Activated T-helper 2 cell treated with anti-CD3 and anti-CD28 coated beads, Interferon-gamma antibody, Interleukin-2, Interleukin-4, amounts not matched to agents 10 μg/mL and 5 μg/mL and 100 μg/mL, durations not matched to agents 14 hours and 24 hours and 36 hours (primary cell): ENCODE measurements around the gene NXPE3. TPM values are rescaled to one million over a fixed set of nuclear protein-coding genes. Genes with fewer than 3 reads are reported as not detected.
A peak's percentile ranks its signal among the peaks of the same experiment; 100 is the strongest.
"Not testable (repeated sequence)": the region's sequence is repeated elsewhere in the genome, so short reads cannot be mapped to it uniquely, and the experiment has no call there.

Experiments used
- DNase-seq: peaks from one replicate; pipeline ENCODE4 v3.0.0; 2021; ENCODE audit warnings: low spot score
- H3K27ac Mint-ChIP-seq: one replicate; pipeline ENCODE4 v1.8.0; 2021; ENCODE audit warnings: mixed read lengths
- H3K27me3 Mint-ChIP-seq: one replicate; pipeline ENCODE4 v1.8.0; 2021; ENCODE audit warnings: low read depth, mixed read lengths
- H3K36me3 Mint-ChIP-seq: one replicate; pipeline ENCODE4 v1.8.0; 2021; ENCODE audit warnings: low read depth, mixed read lengths
- H3K4me1 Mint-ChIP-seq: one replicate; pipeline ENCODE4 v1.8.0; 2021; ENCODE audit warnings: low read depth, mixed read lengths
- H3K4me3 Mint-ChIP-seq: one replicate; pipeline ENCODE4 v1.8.0; 2021; ENCODE audit warnings: low read depth, mild to moderate bottlenecking, moderate library complexity, mixed read lengths
- H3K9me3 Mint-ChIP-seq: one replicate; pipeline ENCODE4 v1.8.0; 2021; ENCODE audit warnings: mixed read lengths
- intact Hi-C: fragments of 100-400 bp; cut with micrococcal nuclease; formaldehyde crosslinking; loops from one replicate; pipeline ENCODE4 v1.15.1; 2023
- total RNA-seq: library from RNA; stranded (reverse); gene quantifications from 2 replicates; pipeline ENCODE4 v1.2.3, GENCODE V29; 2022

The NXPE3 gene
- total RNA-seq, 1 donor from 2014 or later = 18.1 TPM

- H3K4me1 Mint-ChIP-seq = peaks cover 46% of the 10 kb centered on the region
- no peaks in the 10 kb centered on the region for H3K27me3 Mint-ChIP-seq
- intact Hi-C loops = loop anchor here (5.0 kb wide), 3 partner anchors 35 to 60 kb away; no protein-coding TSS in a partner anchor
- no peak overlapping the region for H3K4me3 Mint-ChIP-seq
- H3K36me3 Mint-ChIP-seq = peaks cover 50% of the 10 kb centered on the region
- H3K9me3 Mint-ChIP-seq = no peaks in the 10 kb centered on the region
- peak overlapping the region; percentile 72 for H3K27ac Mint-ChIP-seq
- DNase-seq = no peak
Observed at GRCh38 chr3:101862416-101863165, 83.6 kb downstream of the NXPE3 start.

- H3K4me1 Mint-ChIP-seq = peaks cover 31% of the 10 kb centered on the region
- H3K9me3 Mint-ChIP-seq, H3K27me3 Mint-ChIP-seq, H3K4me3 Mint-ChIP-seq, H3K27ac Mint-ChIP-seq, DNase-seq: not testable (repeated sequence)
- H3K36me3 Mint-ChIP-seq = peaks cover 27% of the 10 kb centered on the region
- intact Hi-C loops = loop anchor here (5.0 kb wide), 3 partner anchors 37 to 57 kb away; no protein-coding TSS in a partner anchor
Observed at GRCh38 chr3:101864926-101865325, 85.9 kb downstream of the NXPE3 start.

GRCh38 chr3:101865751-101866509 is 86.9 kb downstream of the NXPE3 start:
- no peaks in the 10 kb centered on the region for H3K27me3 Mint-ChIP-seq
- no peaks in the 10 kb centered on the region for H3K9me3 Mint-ChIP-seq
- intact Hi-C loops = no loop called here

GRCh38 chr3:101867511-101867910 is 88.5 kb downstream of the NXPE3 start:
- intact Hi-C loops = no loop called here
- H3K27ac Mint-ChIP-seq = no peak overlapping the region
- peaks cover 4% of the 10 kb centered on the region for H3K27me3 Mint-ChIP-seq
- DNase-seq = no peak
- H3K4me1 Mint-ChIP-seq = peaks cover 15% of the 10 kb centered on the region
- H3K4me3 Mint-ChIP-seq = no peak overlapping the region
- H3K36me3 Mint-ChIP-seq = peaks cover 3% of the 10 kb centered on the region
- H3K9me3 Mint-ChIP-seq = no peaks in the 10 kb centered on the region

More at GRCh38 chr3:101865751-101866509, 86.9 kb downstream of the NXPE3 start:
- H3K4me3 Mint-ChIP-seq = no peak overlapping the region
- H3K36me3 Mint-ChIP-seq = peaks cover 19% of the 10 kb centered on the region
- peaks cover 30% of the 10 kb centered on the region for H3K4me1 Mint-ChIP-seq
- H3K27ac Mint-ChIP-seq = no peak overlapping the region
- DNase-seq = no peak

GRCh38 chr3:101867996-101868395 is 89.0 kb downstream of the NXPE3 start:
- no peak for DNase-seq
- Mint-ChIP-seq H3K36me3 (no peaks in the 10 kb centered on the region), H3K4me1 (peaks cover 11% of the 10 kb centered on the region), H3K27ac (no peak overlapping the region), H3K9me3 (no peaks in the 10 kb centered on the region), H3K27me3 (peaks cover 4% of the 10 kb centered on the region), H3K4me3 (no peak overlapping the region)
- intact Hi-C loops = no loop called here

- Mint-ChIP-seq H3K4me1 (peaks cover 8% of the 10 kb centered on the region), H3K36me3 (no peaks in the 10 kb centered on the region), H3K4me3 (no peak overlapping the region), H3K27ac (no peak overlapping the region), H3K9me3 (no peaks in the 10 kb centered on the region), H3K27me3 (peaks cover 4% of the 10 kb centered on the region)
- no peak for DNase-seq
- intact Hi-C loops = no loop called here
Observed at GRCh38 chr3:101868534-101869464, 89.8 kb downstream of the NXPE3 start.

GRCh38 chr3:101870138-101870537 is 91.1 kb downstream of the NXPE3 start:
- H3K4me3 Mint-ChIP-seq = no peak overlapping the region
- H3K36me3 Mint-ChIP-seq = no peaks in the 10 kb centered on the region
- H3K27ac Mint-ChIP-seq = no peak overlapping the region
- DNase-seq = no peak
- intact Hi-C loops = no loop called here
- H3K9me3 Mint-ChIP-seq = no peaks in the 10 kb centered on the region
- peaks cover 7% of the 10 kb centered on the region for H3K4me1 Mint-ChIP-seq
- H3K27me3 Mint-ChIP-seq = peaks cover 4% of the 10 kb centered on the region

- Mint-ChIP-seq H3K9me3 (no peaks in the 10 kb centered on the region), H3K36me3 (no peaks in the 10 kb centered on the region), H3K4me3 (no peak overlapping the region), H3K27me3 (peaks cover 8% of the 10 kb centered on the region), H3K4me1 (no peaks in the 10 kb centered on the region), H3K27ac (no peak overlapping the region)
- intact Hi-C loops = no loop called here
- no peak for DNase-seq
Observed at GRCh38 chr3:101873619-101874018, 94.6 kb downstream of the NXPE3 start.

- no peak overlapping the region for H3K27ac Mint-ChIP-seq
- H3K4me1 Mint-ChIP-seq = peaks cover 4% of the 10 kb centered on the region
- intact Hi-C loops = no loop called here
- H3K4me3 Mint-ChIP-seq = no peak overlapping the region
- H3K9me3 Mint-ChIP-seq = no peaks in the 10 kb centered on the region
- H3K36me3 Mint-ChIP-seq = no peaks in the 10 kb centered on the region
- peaks cover 12% of the 10 kb centered on the region for H3K27me3 Mint-ChIP-seq
- no peak for DNase-seq
Observed at GRCh38 chr3:101876142-101876541, 97.1 kb downstream of the NXPE3 start.

Other genes starting within 250 kb of the NXPE3 start
- gene TRMT10C, start 217.3 kb upstream of the NXPE3 start, total RNA-seq = 47.1 and 54.0 TPM in 2 replicates
- 190 and 192 TPM in 2 replicates for gene PCNP, start 205.0 kb upstream of the NXPE3 start, total RNA-seq
- 27.5 and 29.6 TPM in 2 replicates for gene ZBTB11, start 102.1 kb upstream of the NXPE3 start, total RNA-seq
- gene RPL24, start 92.5 kb upstream of the NXPE3 start, total RNA-seq = 1,565 and 1,599 TPM in 2 replicates
- 26.0 and 26.1 TPM in 2 replicates for gene CEP97, start 54.6 kb upstream of the NXPE3 start, total RNA-seq
- gene NFKBIZ, start 70.3 kb downstream of the NXPE3 start, total RNA-seq = 122 and 140 TPM in 2 replicates